Loucy (cell line): ENCODE data around the gene TMED1.

Source experiments
- H2AFZ ChIP-seq: fragments of 200-600 bp; sonication (generic); 2 replicates; pipeline ENCODE4 v1.6.0; 2016; ENCODE audit warnings: antibody characterized with exemption, mild to moderate bottlenecking, low read length, moderate library complexity
- H3F3A ChIP-seq: fragments of 200-600 bp; 2 replicates; pipeline ENCODE4 v1.6.0; 2016; ENCODE audit warnings: antibody characterized with exemption, low read depth, mild to moderate bottlenecking
- H3K27me3 ChIP-seq: fragments of 200-600 bp; sonication (generic); 2 replicates; pipeline ENCODE4 v1.6.1; 2014; ENCODE audit warnings: low read length, mild to moderate bottlenecking; ENCODE audit not compliant: insufficient read depth, poor library complexity, severe bottlenecking
- H3K36me3 ChIP-seq: fragments of 200-600 bp; sonication (generic); 2 replicates; pipeline ENCODE4 v1.6.1; 2016; ENCODE audit warnings: low read length; ENCODE audit not compliant: insufficient read depth
- H3K4me1 ChIP-seq: fragments of 200-600 bp; sonication (generic); 2 replicates; pipeline ENCODE4 v1.5.1; 2014; ENCODE audit warnings: low read length, mild to moderate bottlenecking; ENCODE audit not compliant: insufficient read depth, poor library complexity, severe bottlenecking
- H3K4me2 ChIP-seq: fragments of 200-600 bp; sonication (generic); 2 replicates; pipeline ENCODE4 v1.6.0; 2014; ENCODE audit warnings: antibody characterized with exemption, low read length, low read depth, mild to moderate bottlenecking; ENCODE audit not compliant: poor library complexity, severe bottlenecking
- H3K4me3 ChIP-seq: fragments of 200-600 bp; sonication (generic); 2 replicates; pipeline ENCODE4 v1.5.1; 2014; ENCODE audit warnings: low read length, mild to moderate bottlenecking, mixed read lengths; ENCODE audit not compliant: poor library complexity, severe bottlenecking
- H3K79me2 ChIP-seq: fragments of 200-600 bp; sonication (generic); 2 replicates; pipeline ENCODE4 v1.6.1; 2014; ENCODE audit warnings: low read length; ENCODE audit not compliant: insufficient read depth
- H3K9ac ChIP-seq: fragments of 200-600 bp; sonication (generic); 2 replicates; pipeline ENCODE4 v1.6.0; 2014; ENCODE audit warnings: mild to moderate bottlenecking, low read depth, low read length, moderate library complexity; ENCODE audit not compliant: poor library complexity, severe bottlenecking
- H3K9me2 ChIP-seq: fragments of 200-600 bp; sonication (generic); replicated peaks from 2 replicates; pipeline ENCODE4 v1.6.1; 2016; ENCODE audit warnings: low read depth, low read length, mixed read lengths
- H3K9me3 ChIP-seq: fragments of 200-600 bp; sonication (generic); 2 replicates; pipeline ENCODE4 v1.6.1; 2014; ENCODE audit warnings: mild to moderate bottlenecking, antibody characterized with exemption, low read length, low read depth; ENCODE audit not compliant: insufficient read depth
- H4K20me1 ChIP-seq: fragments of 200-600 bp; sonication (generic); 2 replicates; pipeline ENCODE4 v1.6.0; 2014; ENCODE audit warnings: antibody characterized with exemption, low read length, mild to moderate bottlenecking; ENCODE audit not compliant: insufficient read depth, poor library complexity, severe bottlenecking
- EZH2phosphoT487 ChIP-seq: fragments of 200-600 bp; IDR thresholded peaks from 2 replicates; pipeline ENCODE4 v1.6.1; 2018; ENCODE audit warnings: antibody characterized with exemption, mild to moderate bottlenecking, moderate library complexity, borderline replicate concordance
- TF ChIP-seq, protein P1 (sequence below): fragments of 200-600 bp; sonication (generic); conservative IDR thresholded peaks from 2 replicates; pipeline ENCODE4 v1.5.1; 2014; ENCODE audit warnings: mild to moderate bottlenecking, antibody characterized with exemption, low read length

Gene TMED1

DNA sequence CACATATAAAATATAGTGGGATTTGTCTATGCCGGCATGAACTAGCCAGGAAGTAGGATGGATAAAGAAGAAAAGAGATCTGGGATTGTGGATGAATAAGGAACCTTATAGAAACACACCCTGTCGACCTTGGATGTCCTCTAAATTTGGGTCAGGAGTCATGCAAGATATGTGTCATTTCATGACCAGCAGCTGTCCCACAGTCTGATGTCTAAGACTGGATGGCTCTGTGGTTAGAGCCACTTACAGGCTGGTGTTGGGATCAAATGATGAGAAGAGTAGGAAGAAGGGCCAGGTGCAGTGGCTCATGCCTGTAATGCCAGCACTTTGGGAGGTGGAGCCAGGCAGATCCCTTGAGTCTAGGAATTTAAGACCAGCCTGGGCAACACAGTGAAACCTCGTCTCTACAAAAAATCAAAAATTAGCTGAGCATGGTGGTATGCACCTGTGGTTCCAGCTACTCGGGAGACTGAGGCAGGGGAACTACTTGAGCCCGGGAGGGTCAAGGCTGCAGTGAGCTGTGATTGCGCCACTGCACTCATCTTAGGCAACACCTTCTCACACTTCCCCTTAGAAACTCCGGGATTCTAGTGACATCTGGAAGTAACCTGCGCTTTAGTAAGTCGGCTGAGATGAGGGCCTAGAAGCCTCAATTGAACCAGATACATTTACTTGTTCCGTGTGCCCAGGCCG lies 30.8 kb downstream of the TMED1 start:
- Histone ChIP-seq H3K79me2 (no peaks in the 10 kb centered on the region), H3K9ac (no peak overlapping the region), H3K4me3 (no peak overlapping the region), H3K36me3 (peaks cover 76% of the 10 kb centered on the region; the same call in 1 of the 2 replicates), H4K20me1 (no peaks in the 10 kb centered on the region), H3F3A (no peaks in the 10 kb centered on the region), H2AFZ (no peak overlapping the region), H3K27me3 (no peaks in the 10 kb centered on the region), H3K4me1 (no peaks in the 10 kb centered on the region), H3K4me2 (no peak overlapping the region), H3K9me2 (no peaks in the 10 kb centered on the region), H3K9me3 (no peaks in the 10 kb centered on the region)
- TF ChIP-seq EZH2phosphoT487, result no peak
- TF ChIP-seq, protein P1, sequence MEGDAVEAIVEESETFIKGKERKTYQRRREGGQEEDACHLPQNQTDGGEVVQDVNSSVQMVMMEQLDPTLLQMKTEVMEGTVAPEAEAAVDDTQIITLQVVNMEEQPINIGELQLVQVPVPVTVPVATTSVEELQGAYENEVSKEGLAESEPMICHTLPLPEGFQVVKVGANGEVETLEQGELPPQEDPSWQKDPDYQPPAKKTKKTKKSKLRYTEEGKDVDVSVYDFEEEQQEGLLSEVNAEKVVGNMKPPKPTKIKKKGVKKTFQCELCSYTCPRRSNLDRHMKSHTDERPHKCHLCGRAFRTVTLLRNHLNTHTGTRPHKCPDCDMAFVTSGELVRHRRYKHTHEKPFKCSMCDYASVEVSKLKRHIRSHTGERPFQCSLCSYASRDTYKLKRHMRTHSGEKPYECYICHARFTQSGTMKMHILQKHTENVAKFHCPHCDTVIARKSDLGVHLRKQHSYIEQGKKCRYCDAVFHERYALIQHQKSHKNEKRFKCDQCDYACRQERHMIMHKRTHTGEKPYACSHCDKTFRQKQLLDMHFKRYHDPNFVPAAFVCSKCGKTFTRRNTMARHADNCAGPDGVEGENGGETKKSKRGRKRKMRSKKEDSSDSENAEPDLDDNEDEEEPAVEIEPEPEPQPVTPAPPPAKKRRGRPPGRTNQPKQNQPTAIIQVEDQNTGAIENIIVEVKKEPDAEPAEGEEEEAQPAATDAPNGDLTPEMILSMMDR, result no peak

DNA sequence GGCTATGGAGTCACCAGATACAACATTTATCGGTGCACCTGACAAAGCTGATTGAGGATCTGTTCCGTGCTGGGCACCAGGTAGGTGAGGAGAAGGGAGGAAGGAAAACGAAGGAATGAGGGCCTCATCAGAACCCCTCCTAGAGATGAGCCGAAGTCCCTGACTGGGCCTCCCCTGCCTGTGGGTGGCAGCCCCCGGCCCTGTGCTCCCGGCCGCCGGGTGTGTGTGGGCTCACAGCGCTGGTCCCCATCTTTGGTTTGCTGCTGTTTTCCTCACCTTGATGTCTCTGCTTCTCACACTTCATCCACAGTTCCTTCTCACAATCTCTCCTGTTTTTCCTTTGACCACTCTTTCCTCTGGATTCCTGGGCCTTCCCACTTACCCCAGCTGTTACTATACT lies 32.8 kb downstream of the TMED1 start:
- Histone ChIP-seq H3K4me1 (no peaks in the 10 kb centered on the region), H4K20me1 (no peaks in the 10 kb centered on the region), H3F3A (no peaks in the 10 kb centered on the region), H3K79me2 (no peaks in the 10 kb centered on the region), H2AFZ (no peak overlapping the region), H3K9me3 (no peaks in the 10 kb centered on the region), H3K27me3 (no peaks in the 10 kb centered on the region), H3K4me2 (no peak overlapping the region), H3K9ac (no peak overlapping the region), H3K4me3 (no peak overlapping the region), H3K36me3 (peaks cover 70% of the 10 kb centered on the region; the same call in 1 of the 2 replicates), H3K9me2 (no peaks in the 10 kb centered on the region)
- TF ChIP-seq EZH2phosphoT487, result no peak
- TF ChIP-seq, protein P1, result no peak

DNA sequence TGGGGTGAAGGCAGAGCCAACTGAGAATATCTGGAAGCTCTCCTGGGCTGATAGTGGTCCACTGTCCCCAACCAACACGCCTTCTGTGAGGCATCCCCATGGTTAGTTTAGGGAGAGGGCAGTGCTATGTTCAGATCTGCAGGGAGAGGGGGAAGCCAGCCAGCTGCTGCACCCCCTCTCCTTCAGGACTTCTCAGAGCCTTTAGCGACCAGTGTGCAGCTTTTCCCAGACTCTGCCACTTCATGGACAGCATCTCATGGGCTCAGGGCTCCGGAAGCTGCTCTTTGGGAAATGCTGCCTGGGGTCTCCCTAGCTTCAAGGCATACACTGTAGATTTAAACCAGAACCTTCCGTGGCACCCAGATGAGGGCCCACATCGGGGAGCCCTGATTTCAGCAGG lies 33.5 kb downstream of the TMED1 start:
- H3K27me3 ChIP-seq, result no peaks in the 10 kb centered on the region
- H3K9me2 ChIP-seq, result no peaks in the 10 kb centered on the region
- H3K4me3 ChIP-seq, result no peak overlapping the region
- H3K79me2 ChIP-seq, result no peaks in the 10 kb centered on the region
- no peaks in the 10 kb centered on the region for H3K9me3 ChIP-seq
- H4K20me1 ChIP-seq, result no peaks in the 10 kb centered on the region
- TF ChIP-seq EZH2phosphoT487, result no peak
- TF ChIP-seq, protein P1, result no peak
- H2AFZ ChIP-seq, result no peak overlapping the region
- H3F3A ChIP-seq, result no peaks in the 10 kb centered on the region
- no peak overlapping the region for H3K9ac ChIP-seq
- H3K4me1 ChIP-seq, result no peaks in the 10 kb centered on the region
- H3K4me2 ChIP-seq, result no peak overlapping the region
- H3K36me3 ChIP-seq, result peaks cover 78% of the 10 kb centered on the region; the same call in 1 of the 2 replicates
